OCI-LY7 (cell line): ENCODE results near the gene JAG2.

Source experiments
- CTCF ChIP-seq: fragments of 200-600 bp; sonication (generic); conservative IDR thresholded peaks from 2 replicates; pipeline ENCODE4 v1.5.1; 2014; ENCODE audit warnings: mild to moderate bottlenecking, antibody characterized with exemption, low read length, moderate library complexity, mixed read lengths
- EZH2phosphoT487 ChIP-seq: fragments of 200-600 bp; sonication (generic); IDR thresholded peaks from 2 replicates; pipeline ENCODE4 v1.6.1; 2018; ENCODE audit warnings: low read depth, borderline replicate concordance, mild to moderate bottlenecking, mixed run types, antibody characterized with exemption, low read length, moderate library complexity, mixed read lengths

GRCh38 chr14:105147671-105148603 is 20.6 kb downstream of the JAG2 start:
- no peak for TF ChIP-seq CTCF
- no peak for TF ChIP-seq EZH2phosphoT487
